ENCODE results near the gene OBSCN. TPM values are rescaled to one million over a fixed set of nuclear protein-coding genes. Genes with fewer than 3 reads are reported as not detected.

OBSCN gene
- total RNA-seq, 1 experiment from 2014 or later = 10.5 TPM

GRCh38 chr1:228387321-228387720, 179.5 kb downstream of the OBSCN start:
- Histone ChIP-seq H3K4me1 (ENCODE audit: control insufficient read depth, insufficient read depth, low read length) (peaks cover 5% of the 10 kb centered on the region), H3K9me3 (ENCODE audit: control insufficient read depth, insufficient read depth, low read depth, low read length) (no peaks in the 10 kb centered on the region), H3K36me3 (ENCODE audit: control insufficient read depth, insufficient read depth, low read length) (no peaks in the 10 kb centered on the region), H3K27me3 (ENCODE audit: control insufficient read depth, insufficient read depth, low read length) (peaks cover 6% of the 10 kb centered on the region), H3K4me3 (ENCODE audit: low read depth in 2 of 2, low read length in 2 of 2) (no peak overlapping the region), H3K27ac (ENCODE audit: low read length) (no peak overlapping the region)
- ChIA-PET POLR2A (no interaction called here), CTCF (no interaction called here)
- DNase-seq (ENCODE audit: low read depth, low spot score) (no peak), ATAC-seq (no peak)
- TF ChIP-seq REST (IDR thresholded peaks at IDR 0.05; ENCODE audit: insufficient read depth in 1 of 2, low read depth in 2 of 2, low read length in 1 of 2) (no peak), POLR2AphosphoS5 (IDR thresholded peaks at IDR 0.05; ENCODE audit: low read depth, low read length) (no peak), SIN3A (IDR thresholded peaks at IDR 0.05; ENCODE audit: borderline replicate concordance, insufficient read depth, low read depth, low read length) (no peak)
- intact Hi-C loops (cut with micrococcal nuclease; ENCODE audit: unreplicated experiment) = no loop called here
- BruUV-seq (replicated peaks) = no TSS peak
- in situ Hi-C loops (cut with HindIII; ENCODE audit: low pct_unique_long_range_greater_than_20kb, low sequenced_read_pairs) = no loop called here

- no peaks in the 10 kb centered on the region for H3K36me3 ChIP-seq (ENCODE audit: control insufficient read depth, insufficient read depth, low read length)
- ChIA-PET POLR2A (no interaction called here), CTCF (interaction anchor here (0.6 kb wide), 1 partner anchor 22 kb away, joined by 5 read pairs; no protein-coding TSS in a partner anchor)
- no peak overlapping the region for H3K4me3 ChIP-seq (ENCODE audit: low read depth in 2 of 2, low read length in 2 of 2)
- peaks cover 1% of the 10 kb centered on the region; the same call in 1 of the 2 replicates for H3K27me3 ChIP-seq (ENCODE audit: control insufficient read depth, insufficient read depth, low read length)
- H3K27ac ChIP-seq (ENCODE audit: low read length) = no peak overlapping the region
- H3K9me3 ChIP-seq (ENCODE audit: control insufficient read depth, insufficient read depth, low read depth, low read length) = no peaks in the 10 kb centered on the region
- intact Hi-C loops (cut with micrococcal nuclease; ENCODE audit: unreplicated experiment) (no loop called here), in situ Hi-C loops (cut with HindIII; ENCODE audit: low pct_unique_long_range_greater_than_20kb, low sequenced_read_pairs) (no loop called here)
- ATAC-seq = no peak
- no peak for TF ChIP-seq SIN3A (IDR thresholded peaks at IDR 0.05; ENCODE audit: borderline replicate concordance, insufficient read depth, low read depth, low read length)
- TF ChIP-seq POLR2AphosphoS5 (IDR thresholded peaks at IDR 0.05; ENCODE audit: low read depth, low read length) = no peak
- TF ChIP-seq REST (IDR thresholded peaks at IDR 0.05; ENCODE audit: insufficient read depth in 1 of 2, low read depth in 2 of 2, low read length in 1 of 2) = no peak
- TF ChIP-seq TCF7L2 (IDR thresholded peaks at IDR 0.05; ENCODE audit: low read depth, low read length) = no peak
- TF ChIP-seq CTCF (IDR thresholded peaks at IDR 0.05) = no peak
- peaks cover 14% of the 10 kb centered on the region for H3K4me1 ChIP-seq (ENCODE audit: control insufficient read depth, insufficient read depth, low read length)
- BruUV-seq (replicated peaks) = no TSS peak
- no peak for DNase-seq (ENCODE audit: low read depth, low spot score)
Measured at GRCh38 chr1:228390649-228391048, 182.8 kb downstream of the OBSCN start.
